ENCODE results near the gene SLIT1. TPM values are rescaled to one million over a fixed set of nuclear protein-coding genes. Genes with fewer than 3 reads are reported as not detected.
A peak's percentile ranks its signal among the peaks of the same experiment; 100 is the strongest.

SLIT1 gene
- total RNA-seq, 1 donor from 2014 or later, result not detected

GRCh38 chr10:97022616-97023015, 163.1 kb downstream of the SLIT1 start:
- H3K4me1 ChIP-seq, result peaks cover 13 to 30% of the 10 kb centered on the region in 2 donors
- no peak overlapping the region for H3K4me3 ChIP-seq
- no peaks in the 10 kb centered on the region for H3K36me3 ChIP-seq
- H3K9me3 ChIP-seq, result no peaks in the 10 kb centered on the region
- H3K27ac ChIP-seq, result no peak overlapping the region
- DNase-seq (ENCODE audit: low spot score in 2 of 2), result no peak
- H3K27me3 ChIP-seq, result no peaks in the 10 kb centered on the region
- intact Hi-C loops (cut with DNase I), result loop anchor here (5.0 to 10.0 kb wide), 3 partner anchors 435 to 648 kb away; partner anchors contain the start of genes PI4K2A and TM9SF3
- TF ChIP-seq CTCF (IDR thresholded peaks at IDR 0.05), result no peak

- peak in 1 of 2 donors; percentile 67 for DNase-seq (ENCODE audit: low spot score in 2 of 2)
- Histone ChIP-seq H3K27ac (peak overlapping the region; percentile 69 to 86), H3K4me1 (peaks cover 13 to 30% of the 10 kb centered on the region in 2 donors), H3K27me3 (no peaks in the 10 kb centered on the region), H3K4me3 (peak overlapping the region in 1 of 2 donors; percentile 24), H3K36me3 (no peaks in the 10 kb centered on the region), H3K9me3 (no peaks in the 10 kb centered on the region)
- intact Hi-C loops (cut with DNase I), result loop anchor here (5.0 to 10.0 kb wide), 3 partner anchors 433 to 646 kb away; partner anchors contain the start of genes PI4K2A and TM9SF3
- no peak for TF ChIP-seq CTCF (IDR thresholded peaks at IDR 0.05)
Measured at GRCh38 chr10:97020452-97021400, 165.0 kb downstream of the SLIT1 start.

- Histone ChIP-seq H3K27ac (no peak overlapping the region), H3K4me3 (no peak overlapping the region), H3K9me3 (no peaks in the 10 kb centered on the region), H3K36me3 (no peaks in the 10 kb centered on the region), H3K4me1 (peaks cover 13 to 21% of the 10 kb centered on the region in 2 donors), H3K27me3 (no peaks in the 10 kb centered on the region)
- TF ChIP-seq CTCF (IDR thresholded peaks at IDR 0.05), result no peak
- intact Hi-C loops (cut with DNase I), result no loop called here
- no peak for DNase-seq (ENCODE audit: low spot score in 2 of 2)
Measured at GRCh38 chr10:97019213-97019844, 166.4 kb downstream of the SLIT1 start.

- intact Hi-C loops (cut with DNase I), result no loop called here
- no peak for TF ChIP-seq CTCF (IDR thresholded peaks at IDR 0.05)
- DNase-seq (ENCODE audit: low spot score in 2 of 2), result peak in 1 of 2 donors; percentile 58
- H3K27ac ChIP-seq, result no peak overlapping the region
- H3K9me3 ChIP-seq, result no peaks in the 10 kb centered on the region
- no peaks in the 10 kb centered on the region for H3K36me3 ChIP-seq
- no peak overlapping the region for H3K4me3 ChIP-seq
- H3K4me1 ChIP-seq, result peaks cover 13% of the 10 kb centered on the region in 2 donors
- no peaks in the 10 kb centered on the region for H3K27me3 ChIP-seq
Measured at GRCh38 chr10:97018251-97019212, 167.2 kb downstream of the SLIT1 start.

- H3K27ac ChIP-seq, result no peak overlapping the region
- no peak for DNase-seq (ENCODE audit: low spot score in 2 of 2)
Measured at GRCh38 chr10:97017474-97017903, 168.3 kb downstream of the SLIT1 start.

More at GRCh38 chr10:97017474-97017903, 168.3 kb downstream of the SLIT1 start:
- Histone ChIP-seq H3K4me3 (no peak overlapping the region), H3K36me3 (no peaks in the 10 kb centered on the region), H3K4me1 (peaks cover 11 to 13% of the 10 kb centered on the region in 2 donors), H3K27me3 (no peaks in the 10 kb centered on the region), H3K9me3 (no peaks in the 10 kb centered on the region)
- intact Hi-C loops (cut with DNase I), result no loop called here
- no peak for TF ChIP-seq CTCF (IDR thresholded peaks at IDR 0.05)
